ENCODE data around the gene PLIN4. TPM values are rescaled to one million over a fixed set of nuclear protein-coding genes. Genes with fewer than 3 reads are reported as not detected.
A peak's percentile ranks its signal among the peaks of the same experiment; 100 is the strongest.

The PLIN4 gene
- total RNA-seq, 1 donor from 2014 or later: 4.1 TPM

DNA sequence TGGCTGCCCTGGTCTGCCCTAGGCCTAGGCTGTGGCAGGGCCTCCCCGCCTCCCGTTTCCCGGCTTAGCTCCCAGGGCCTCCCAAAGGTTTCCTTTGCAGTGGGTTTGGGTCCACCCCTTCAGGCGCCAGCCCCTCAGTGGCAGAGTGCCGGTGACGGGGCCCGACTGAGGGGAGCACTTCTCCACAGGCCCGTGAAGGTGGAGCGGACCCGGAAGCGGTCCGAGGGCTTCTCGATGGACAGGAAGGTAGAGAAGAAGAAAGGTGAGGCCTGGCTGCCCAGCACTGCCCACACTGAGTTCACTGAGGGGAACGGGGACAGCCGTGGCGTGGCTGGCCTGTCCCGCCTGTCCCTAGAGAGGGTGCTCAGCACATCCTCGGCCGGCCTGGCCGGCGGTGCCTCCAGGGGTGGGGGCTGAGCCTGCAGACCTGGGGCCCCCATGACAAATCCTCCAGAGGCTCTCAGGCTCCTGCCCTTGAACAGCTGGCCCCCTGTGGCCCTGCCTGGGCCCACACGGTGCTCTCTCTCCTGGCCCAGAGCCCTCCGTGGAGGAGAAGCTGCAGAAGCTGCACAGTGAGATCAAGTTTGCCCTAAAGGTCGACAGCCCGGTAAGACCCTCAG is 20.4 kb downstream of the PLIN4 start:
- no peak for DNase-seq

DNA sequence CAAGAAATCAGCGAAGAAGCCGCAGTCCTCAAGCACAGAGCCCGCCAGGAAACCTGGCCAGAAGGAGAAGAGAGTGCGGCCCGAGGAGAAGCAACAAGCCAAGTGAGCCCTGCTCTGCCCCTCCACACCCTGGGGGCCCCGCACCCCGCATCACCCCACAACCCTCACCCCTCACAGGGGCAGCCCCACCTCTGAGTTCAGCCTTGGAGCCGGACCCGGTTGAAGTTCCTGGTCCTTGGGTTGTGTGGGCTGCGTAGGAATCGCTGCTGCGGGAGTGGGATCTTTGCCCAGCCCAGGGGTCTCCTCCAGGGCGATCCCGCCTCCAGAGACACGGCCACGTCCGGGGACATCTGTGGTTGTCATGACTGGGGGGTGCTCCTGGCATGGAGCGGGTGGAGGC is 22.0 kb downstream of the PLIN4 start:
- intact Hi-C loops (cut with DNase I): no loop called here
- DNase-seq: no peak
- Histone ChIP-seq H3K27me3 (no peaks in the 10 kb centered on the region), H3K4me1 (no peaks in the 10 kb centered on the region), H3K27ac (no peak overlapping the region), H3K4me3 (no peak overlapping the region), H3K36me3 (peaks cover 71% of the 10 kb centered on the region), H3K9me3 (no peaks in the 10 kb centered on the region)
- TF ChIP-seq, protein P1, sequence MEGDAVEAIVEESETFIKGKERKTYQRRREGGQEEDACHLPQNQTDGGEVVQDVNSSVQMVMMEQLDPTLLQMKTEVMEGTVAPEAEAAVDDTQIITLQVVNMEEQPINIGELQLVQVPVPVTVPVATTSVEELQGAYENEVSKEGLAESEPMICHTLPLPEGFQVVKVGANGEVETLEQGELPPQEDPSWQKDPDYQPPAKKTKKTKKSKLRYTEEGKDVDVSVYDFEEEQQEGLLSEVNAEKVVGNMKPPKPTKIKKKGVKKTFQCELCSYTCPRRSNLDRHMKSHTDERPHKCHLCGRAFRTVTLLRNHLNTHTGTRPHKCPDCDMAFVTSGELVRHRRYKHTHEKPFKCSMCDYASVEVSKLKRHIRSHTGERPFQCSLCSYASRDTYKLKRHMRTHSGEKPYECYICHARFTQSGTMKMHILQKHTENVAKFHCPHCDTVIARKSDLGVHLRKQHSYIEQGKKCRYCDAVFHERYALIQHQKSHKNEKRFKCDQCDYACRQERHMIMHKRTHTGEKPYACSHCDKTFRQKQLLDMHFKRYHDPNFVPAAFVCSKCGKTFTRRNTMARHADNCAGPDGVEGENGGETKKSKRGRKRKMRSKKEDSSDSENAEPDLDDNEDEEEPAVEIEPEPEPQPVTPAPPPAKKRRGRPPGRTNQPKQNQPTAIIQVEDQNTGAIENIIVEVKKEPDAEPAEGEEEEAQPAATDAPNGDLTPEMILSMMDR (IDR thresholded peaks at IDR 0.05): no peak
- ATAC-seq: no peak

More for the DNA sequence above, 20.4 kb downstream of the PLIN4 start:
- H3K4me3 ChIP-seq: no peak overlapping the region
- TF ChIP-seq, protein P1 (IDR thresholded peaks at IDR 0.05): no peak
- H3K27me3 ChIP-seq: no peaks in the 10 kb centered on the region
- no peaks in the 10 kb centered on the region for H3K4me1 ChIP-seq
- H3K36me3 ChIP-seq: peaks cover 74% of the 10 kb centered on the region
- no peak for ATAC-seq
- no peaks in the 10 kb centered on the region for H3K9me3 ChIP-seq
- intact Hi-C loops (cut with DNase I): no loop called here
- no peak overlapping the region for H3K27ac ChIP-seq

DNA sequence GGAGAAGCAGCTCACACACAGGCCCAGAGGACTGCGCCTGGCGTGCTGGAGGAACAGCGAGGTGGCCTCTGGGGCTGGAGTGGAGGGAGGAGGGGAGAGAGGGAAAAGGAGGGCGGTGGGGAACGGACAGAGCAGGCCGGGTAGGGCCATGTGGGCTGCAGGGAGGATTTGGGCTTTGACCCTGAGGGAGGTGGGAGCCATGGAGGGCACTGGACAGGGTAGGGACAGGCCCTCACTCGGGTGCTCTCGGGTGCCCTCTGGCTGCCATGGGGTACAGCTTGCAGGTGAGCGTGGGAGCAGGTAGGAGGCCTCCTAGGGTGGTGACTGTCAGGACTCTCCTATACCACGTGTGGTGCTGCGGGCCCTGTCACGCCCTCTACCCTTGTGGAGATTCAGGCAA is 22.8 kb downstream of the PLIN4 start:
- Histone ChIP-seq H3K27ac (no peak overlapping the region), H3K4me1 (no peaks in the 10 kb centered on the region), H3K27me3 (no peaks in the 10 kb centered on the region), H3K4me3 (no peak overlapping the region), H3K9me3 (no peaks in the 10 kb centered on the region), H3K36me3 (peaks cover 65% of the 10 kb centered on the region)
- no peak for ATAC-seq
- no peak for DNase-seq
- TF ChIP-seq, protein P1 (IDR thresholded peaks at IDR 0.05): peak; percentile 6
- intact Hi-C loops (cut with DNase I): no loop called here

DNA sequence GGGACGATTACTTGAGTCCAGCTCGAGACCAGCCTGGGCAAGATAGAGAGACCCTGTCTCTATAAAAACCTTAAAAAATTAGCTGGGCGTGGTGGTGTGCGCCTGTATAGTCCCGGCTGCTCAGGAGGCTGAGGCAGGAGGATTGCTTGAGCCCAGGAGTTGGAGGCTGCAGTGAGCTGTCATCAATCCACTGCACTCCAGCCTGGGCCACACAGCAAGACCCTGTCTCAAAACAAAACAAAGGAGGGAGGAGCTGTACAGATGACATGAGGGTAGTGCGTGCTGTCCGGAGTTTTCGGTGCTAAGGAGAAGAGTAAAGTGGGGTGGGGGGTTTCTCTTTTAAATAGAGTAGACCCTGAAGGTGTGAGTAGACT is 23.6 kb downstream of the PLIN4 start:
- H3K27ac ChIP-seq: no peak overlapping the region
- H3K4me3 ChIP-seq: no peak overlapping the region

DNA sequence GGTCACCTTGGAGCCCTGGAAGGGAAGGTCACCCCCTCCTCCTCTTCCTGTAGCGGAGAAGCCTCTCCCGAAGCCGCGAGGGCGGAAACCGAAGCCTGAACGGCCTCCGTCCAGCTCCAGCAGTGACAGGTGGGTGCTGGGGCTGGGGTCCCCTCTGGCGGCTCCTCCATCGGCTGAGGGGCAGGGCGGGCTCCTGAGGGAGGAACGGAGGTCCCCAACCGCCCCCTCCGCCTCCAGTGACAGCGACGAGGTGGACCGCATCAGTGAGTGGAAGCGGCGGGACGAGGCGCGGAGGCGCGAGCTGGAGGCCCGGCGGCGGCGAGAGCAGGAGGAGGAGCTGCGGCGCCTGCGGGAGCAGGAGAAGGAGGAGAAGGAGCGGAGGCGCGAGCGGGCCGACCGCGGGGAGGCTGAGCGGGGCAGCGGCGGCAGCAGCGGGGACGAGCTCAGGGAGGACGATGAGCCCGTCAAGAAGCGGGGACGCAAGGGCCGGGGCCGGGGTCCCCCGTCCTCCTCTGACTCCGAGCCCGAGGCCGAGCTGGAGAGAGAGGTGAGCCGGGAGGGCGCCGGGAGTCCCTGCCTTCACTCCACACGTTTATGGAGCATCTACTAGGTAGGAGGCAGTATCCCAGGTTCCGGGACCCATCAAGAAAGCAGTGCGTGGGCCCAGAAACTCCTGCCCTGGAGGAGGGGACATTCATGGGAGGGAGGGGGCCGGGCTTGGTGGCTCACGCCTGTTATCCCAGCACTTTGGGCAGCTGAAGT is 24.2 kb downstream of the PLIN4 start:
- ATAC-seq: no peak

More for the DNA sequence above, 23.6 kb downstream of the PLIN4 start:
- H3K4me1 ChIP-seq: no peaks in the 10 kb centered on the region
- no peaks in the 10 kb centered on the region for H3K9me3 ChIP-seq
- intact Hi-C loops (cut with DNase I): no loop called here
- TF ChIP-seq, protein P1 (IDR thresholded peaks at IDR 0.05): no peak
- no peak for DNase-seq
- no peak for ATAC-seq
- no peaks in the 10 kb centered on the region for H3K27me3 ChIP-seq
- peaks cover 73% of the 10 kb centered on the region for H3K36me3 ChIP-seq

More for the DNA sequence above, 24.2 kb downstream of the PLIN4 start:
- DNase-seq: no peak
- Histone ChIP-seq H3K4me3 (no peak overlapping the region), H3K9me3 (no peaks in the 10 kb centered on the region), H3K27me3 (no peaks in the 10 kb centered on the region), H3K4me1 (no peaks in the 10 kb centered on the region), H3K36me3 (peaks cover 79% of the 10 kb centered on the region), H3K27ac (no peak overlapping the region)
- intact Hi-C loops (cut with DNase I): no loop called here
- TF ChIP-seq, protein P1 (IDR thresholded peaks at IDR 0.05): no peak
